ENCODE results near the gene DDX60. TPM values are rescaled to one million over a fixed set of nuclear protein-coding genes. Genes with fewer than 3 reads are reported as not detected.

DDX60 gene, protein sequence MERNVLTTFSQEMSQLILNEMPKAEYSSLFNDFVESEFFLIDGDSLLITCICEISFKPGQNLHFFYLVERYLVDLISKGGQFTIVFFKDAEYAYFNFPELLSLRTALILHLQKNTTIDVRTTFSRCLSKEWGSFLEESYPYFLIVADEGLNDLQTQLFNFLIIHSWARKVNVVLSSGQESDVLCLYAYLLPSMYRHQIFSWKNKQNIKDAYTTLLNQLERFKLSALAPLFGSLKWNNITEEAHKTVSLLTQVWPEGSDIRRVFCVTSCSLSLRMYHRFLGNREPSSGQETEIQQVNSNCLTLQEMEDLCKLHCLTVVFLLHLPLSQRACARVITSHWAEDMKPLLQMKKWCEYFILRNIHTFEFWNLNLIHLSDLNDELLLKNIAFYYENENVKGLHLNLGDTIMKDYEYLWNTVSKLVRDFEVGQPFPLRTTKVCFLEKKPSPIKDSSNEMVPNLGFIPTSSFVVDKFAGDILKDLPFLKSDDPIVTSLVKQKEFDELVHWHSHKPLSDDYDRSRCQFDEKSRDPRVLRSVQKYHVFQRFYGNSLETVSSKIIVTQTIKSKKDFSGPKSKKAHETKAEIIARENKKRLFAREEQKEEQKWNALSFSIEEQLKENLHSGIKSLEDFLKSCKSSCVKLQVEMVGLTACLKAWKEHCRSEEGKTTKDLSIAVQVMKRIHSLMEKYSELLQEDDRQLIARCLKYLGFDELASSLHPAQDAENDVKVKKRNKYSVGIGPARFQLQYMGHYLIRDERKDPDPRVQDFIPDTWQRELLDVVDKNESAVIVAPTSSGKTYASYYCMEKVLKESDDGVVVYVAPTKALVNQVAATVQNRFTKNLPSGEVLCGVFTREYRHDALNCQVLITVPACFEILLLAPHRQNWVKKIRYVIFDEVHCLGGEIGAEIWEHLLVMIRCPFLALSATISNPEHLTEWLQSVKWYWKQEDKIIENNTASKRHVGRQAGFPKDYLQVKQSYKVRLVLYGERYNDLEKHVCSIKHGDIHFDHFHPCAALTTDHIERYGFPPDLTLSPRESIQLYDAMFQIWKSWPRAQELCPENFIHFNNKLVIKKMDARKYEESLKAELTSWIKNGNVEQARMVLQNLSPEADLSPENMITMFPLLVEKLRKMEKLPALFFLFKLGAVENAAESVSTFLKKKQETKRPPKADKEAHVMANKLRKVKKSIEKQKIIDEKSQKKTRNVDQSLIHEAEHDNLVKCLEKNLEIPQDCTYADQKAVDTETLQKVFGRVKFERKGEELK (N-terminal part only)
- total RNA-seq: 15.1 and 17.7 TPM in 2 replicates

DNA sequence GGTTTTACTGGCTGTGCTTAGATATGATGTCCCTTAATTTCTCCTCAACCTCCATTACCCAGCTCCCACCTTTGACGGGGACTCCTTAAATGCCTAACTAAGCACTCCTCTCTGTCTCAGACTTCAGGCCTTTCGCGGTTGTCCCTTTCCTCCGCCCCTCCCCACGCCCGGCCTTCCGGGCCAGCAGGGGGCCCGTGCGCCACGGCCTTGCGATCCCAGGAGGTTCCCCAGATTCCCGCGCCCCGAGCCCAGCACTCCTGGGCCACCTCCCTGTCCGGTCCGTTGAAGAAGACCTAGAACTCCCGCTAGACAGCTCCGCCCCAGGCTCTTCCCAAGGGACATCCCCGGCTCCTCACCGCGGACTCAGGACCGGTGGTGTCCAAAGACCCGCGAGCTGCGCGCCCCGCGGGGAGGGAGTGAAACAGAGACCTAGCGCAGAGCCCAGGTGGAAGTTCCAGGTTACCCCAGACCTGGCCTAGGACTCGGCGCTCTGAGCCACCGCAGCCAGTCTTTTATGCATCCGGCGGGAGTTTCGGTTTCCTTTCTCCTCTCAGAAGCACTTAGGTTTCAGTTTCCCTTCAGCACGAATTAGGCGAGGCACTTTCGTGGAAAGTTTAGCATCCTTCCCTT, at the start of gene DDX60:
TSS of gene DDX60 (minus strand) at position 487 of the 630 bp plus-strand sequence. CDS start 7,493 bp downstream, outside the sequence.

Other genes starting within 250 kb of the DDX60 start
- 16.5 and 20.5 TPM in 2 replicates for gene ANXA10, start 226.2 kb downstream of the DDX60 start, total RNA-seq
- 19.0 and 27.2 TPM in 2 replicates for gene DDX60L, start 161.7 kb upstream of the DDX60 start, total RNA-seq
- gene PALLD, start 178.3 kb upstream of the DDX60 start, total RNA-seq: 213 and 236 TPM in 2 replicates